Measurements from ENCODE around the gene PIEZO1.
A peak's percentile ranks its signal among the peaks of the same experiment; 100 is the strongest.

- no peak for TF ChIP-seq POLR2AphosphoS5 (IDR thresholded peaks at IDR 0.05; ENCODE audit: low read depth, low read length)
- TF ChIP-seq TAF1 (IDR thresholded peaks at IDR 0.05; ENCODE audit: low read depth, low read length): no peak
- TF ChIP-seq POLR2A (IDR thresholded peaks at IDR 0.05; ENCODE audit: low read depth, low read length): peak; percentile 46; the same call in 1 of the 2 replicates
Measured at GRCh38 chr16:88809068-88809675, 24.2 kb upstream of the PIEZO1 start.
